IMR-90 (cell line): ENCODE results near the gene CCDC88B.

ENCODE experiments used
- CHD1 ChIP-seq: IDR thresholded peaks from 2 replicates; pipeline ENCODE4 v1.6.1; 2012; ENCODE audit warnings: low read depth, low read length, improper control_type of control experiment
- MAFK ChIP-seq: IDR thresholded peaks from 2 replicates; pipeline ENCODE4 v1.6.1; 2012; ENCODE audit warnings: low read depth, low read length, improper control_type of control experiment
- MAZ ChIP-seq: IDR thresholded peaks from 2 replicates; pipeline ENCODE4 v1.6.1; 2012; ENCODE audit warnings: low read depth, mild to moderate bottlenecking, low read length, improper control_type of control experiment, moderate library complexity, borderline replicate concordance
- NFE2L2 ChIP-seq: fragments of 150-350 bp; IDR thresholded peaks from 2 replicates; pipeline ENCODE4 v1.6.1; 2016; ENCODE audit warnings: low read depth, mild to moderate bottlenecking, low read length
- POLR2A ChIP-seq: IDR thresholded peaks from 2 replicates; pipeline ENCODE4 v1.6.1; 2012; ENCODE audit warnings: mild to moderate bottlenecking, low read depth, low read length
- RAD21 ChIP-seq: IDR thresholded peaks from 2 replicates; pipeline ENCODE4 v1.6.1; 2012; ENCODE audit warnings: low read length, improper control_type of control experiment
- RFX5 ChIP-seq: IDR thresholded peaks from 2 replicates; pipeline ENCODE4 v1.8.0; 2012; ENCODE audit warnings: low read depth, mild to moderate bottlenecking, low read length, moderate library complexity
- SMC3 ChIP-seq: fragments of 150-350 bp; IDR thresholded peaks from 2 replicates; pipeline ENCODE4 v1.6.1; 2016; ENCODE audit warnings: low read depth, mild to moderate bottlenecking, antibody characterized with exemption, low read length, moderate library complexity
- TF ChIP-seq, protein P1 (sequence below): conservative IDR thresholded peaks from 2 replicates; pipeline ENCODE4 v1.5.1; 2012; ENCODE audit warnings: mild to moderate bottlenecking, low read depth, low read length, improper control_type of control experiment
- TF ChIP-seq, protein P2 (sequence below): fragments of 150-350 bp; IDR thresholded peaks from 2 replicates; pipeline ENCODE4 v1.6.1; 2017; ENCODE audit warnings: mild to moderate bottlenecking, antibody characterized with exemption, low read length, low read depth
- TF ChIP-seq, protein P3 (sequence below): fragments of 150-350 bp; IDR thresholded peaks from 2 replicates; pipeline ENCODE4 v1.6.1; 2016; ENCODE audit warnings: low read depth, mild to moderate bottlenecking, low read length, moderate library complexity, borderline replicate concordance

DNA sequence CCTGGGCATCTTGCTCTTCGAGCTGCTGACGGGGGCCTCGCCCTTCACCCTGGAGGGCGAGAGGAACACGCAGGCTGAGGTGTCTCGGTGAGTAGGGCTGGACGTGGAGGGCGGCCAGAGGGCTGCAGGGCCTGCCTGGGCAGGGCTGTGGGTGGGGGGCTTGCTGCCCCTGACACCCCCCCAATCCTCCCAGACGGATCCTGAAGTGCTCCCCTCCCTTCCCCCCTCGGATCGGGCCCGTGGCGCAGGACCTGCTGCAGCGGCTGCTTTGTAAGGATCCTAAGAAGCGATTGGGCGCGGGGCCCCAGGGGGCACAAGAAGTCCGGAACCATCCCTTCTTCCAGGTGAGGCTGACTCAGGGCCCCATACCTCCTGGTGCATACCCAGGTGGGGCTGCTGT lies 21.7 kb downstream of the CCDC88B start:
- TF ChIP-seq, protein P1, sequence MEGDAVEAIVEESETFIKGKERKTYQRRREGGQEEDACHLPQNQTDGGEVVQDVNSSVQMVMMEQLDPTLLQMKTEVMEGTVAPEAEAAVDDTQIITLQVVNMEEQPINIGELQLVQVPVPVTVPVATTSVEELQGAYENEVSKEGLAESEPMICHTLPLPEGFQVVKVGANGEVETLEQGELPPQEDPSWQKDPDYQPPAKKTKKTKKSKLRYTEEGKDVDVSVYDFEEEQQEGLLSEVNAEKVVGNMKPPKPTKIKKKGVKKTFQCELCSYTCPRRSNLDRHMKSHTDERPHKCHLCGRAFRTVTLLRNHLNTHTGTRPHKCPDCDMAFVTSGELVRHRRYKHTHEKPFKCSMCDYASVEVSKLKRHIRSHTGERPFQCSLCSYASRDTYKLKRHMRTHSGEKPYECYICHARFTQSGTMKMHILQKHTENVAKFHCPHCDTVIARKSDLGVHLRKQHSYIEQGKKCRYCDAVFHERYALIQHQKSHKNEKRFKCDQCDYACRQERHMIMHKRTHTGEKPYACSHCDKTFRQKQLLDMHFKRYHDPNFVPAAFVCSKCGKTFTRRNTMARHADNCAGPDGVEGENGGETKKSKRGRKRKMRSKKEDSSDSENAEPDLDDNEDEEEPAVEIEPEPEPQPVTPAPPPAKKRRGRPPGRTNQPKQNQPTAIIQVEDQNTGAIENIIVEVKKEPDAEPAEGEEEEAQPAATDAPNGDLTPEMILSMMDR = no peak
- TF ChIP-seq NFE2L2 (no peak), SMC3 (no peak), RAD21 (no peak), MAZ (no peak), POLR2A (no peak), RFX5 (no peak), CHD1 (no peak), MAFK (no peak)
- TF ChIP-seq, protein P2, sequence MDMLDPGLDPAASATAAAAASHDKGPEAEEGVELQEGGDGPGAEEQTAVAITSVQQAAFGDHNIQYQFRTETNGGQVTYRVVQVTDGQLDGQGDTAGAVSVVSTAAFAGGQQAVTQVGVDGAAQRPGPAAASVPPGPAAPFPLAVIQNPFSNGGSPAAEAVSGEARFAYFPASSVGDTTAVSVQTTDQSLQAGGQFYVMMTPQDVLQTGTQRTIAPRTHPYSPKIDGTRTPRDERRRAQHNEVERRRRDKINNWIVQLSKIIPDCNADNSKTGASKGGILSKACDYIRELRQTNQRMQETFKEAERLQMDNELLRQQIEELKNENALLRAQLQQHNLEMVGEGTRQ = no peak
- TF ChIP-seq, protein P3, sequence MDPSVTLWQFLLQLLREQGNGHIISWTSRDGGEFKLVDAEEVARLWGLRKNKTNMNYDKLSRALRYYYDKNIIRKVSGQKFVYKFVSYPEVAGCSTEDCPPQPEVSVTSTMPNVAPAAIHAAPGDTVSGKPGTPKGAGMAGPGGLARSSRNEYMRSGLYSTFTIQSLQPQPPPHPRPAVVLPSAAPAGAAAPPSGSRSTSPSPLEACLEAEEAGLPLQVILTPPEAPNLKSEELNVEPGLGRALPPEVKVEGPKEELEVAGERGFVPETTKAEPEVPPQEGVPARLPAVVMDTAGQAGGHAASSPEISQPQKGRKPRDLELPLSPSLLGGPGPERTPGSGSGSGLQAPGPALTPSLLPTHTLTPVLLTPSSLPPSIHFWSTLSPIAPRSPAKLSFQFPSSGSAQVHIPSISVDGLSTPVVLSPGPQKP = no peak
